ENCODE results near the gene ADRA2B. TPM values are rescaled to one million over a fixed set of nuclear protein-coding genes. Genes with fewer than 3 reads are reported as not detected.
"Not testable (repeated sequence)": the region's sequence is repeated elsewhere in the genome, so short reads cannot be mapped to it uniquely, and the experiment has no call there.

Gene ADRA2B
- 1 to 10 TPM; 1.3 to 4.9 (median 2.1) TPM for total RNA-seq

DNA sequence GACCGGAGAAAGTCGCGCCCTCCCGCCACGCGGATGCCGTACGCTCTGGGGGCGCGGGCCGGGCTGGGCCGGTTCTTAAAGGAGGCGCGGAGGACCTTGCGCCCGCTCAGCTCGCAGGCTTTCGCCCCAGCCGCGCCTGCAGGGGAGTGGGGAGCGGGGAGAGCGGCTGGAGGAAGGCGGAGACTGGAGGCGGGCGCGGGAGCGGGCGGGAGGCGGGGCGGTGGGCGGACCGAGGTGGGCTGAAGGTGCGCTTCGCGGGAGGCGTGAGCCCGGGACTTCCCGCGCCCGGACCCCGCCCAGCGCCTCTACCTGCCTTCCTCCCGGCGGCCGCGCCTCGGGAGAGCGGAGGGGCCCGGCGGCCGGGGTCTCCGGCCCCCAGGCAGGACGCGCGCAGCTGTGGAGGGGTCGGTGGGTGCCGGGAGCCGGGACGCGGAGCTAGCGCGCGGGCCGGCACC lies at the start of gene ADRA2B:
ADRA2B (minus strand) TSS at position 148 of the 455 bp plus-strand sequence. CDS start 422 bp downstream, outside the sequence.
- peak within 1 kb of the TSS; percentile 20 to 59 for H3K4me3 ChIP-seq
- no peaks in the 10 kb centered on the region for H3K9me3 ChIP-seq
- H3K27me3 ChIP-seq: peaks cover 78% of the 10 kb centered on the region
- peak within 1 kb of the TSS in 3 of 4 donors; percentile 12 to 73 (median 18) for H3K27ac ChIP-seq
- peak; percentile 49 for ATAC-seq
- WGBS, 2 donors (ENCODE audit: low coverage in 1 of 2): no CpG with 5 or more reads among the region's 64 CpGs
- peak in 1 of 2 donors; percentile 20 for TF ChIP-seq POLR2A (IDR thresholded peaks at IDR 0.05)
- no peak for TF ChIP-seq CTCF (IDR thresholded peaks at IDR 0.05)
- peaks cover 0 to 21% (median 10%) of the 10 kb centered on the region in 3 donors for H3K4me1 ChIP-seq
- no peaks in the 10 kb centered on the region for H3K36me3 ChIP-seq

DNA sequence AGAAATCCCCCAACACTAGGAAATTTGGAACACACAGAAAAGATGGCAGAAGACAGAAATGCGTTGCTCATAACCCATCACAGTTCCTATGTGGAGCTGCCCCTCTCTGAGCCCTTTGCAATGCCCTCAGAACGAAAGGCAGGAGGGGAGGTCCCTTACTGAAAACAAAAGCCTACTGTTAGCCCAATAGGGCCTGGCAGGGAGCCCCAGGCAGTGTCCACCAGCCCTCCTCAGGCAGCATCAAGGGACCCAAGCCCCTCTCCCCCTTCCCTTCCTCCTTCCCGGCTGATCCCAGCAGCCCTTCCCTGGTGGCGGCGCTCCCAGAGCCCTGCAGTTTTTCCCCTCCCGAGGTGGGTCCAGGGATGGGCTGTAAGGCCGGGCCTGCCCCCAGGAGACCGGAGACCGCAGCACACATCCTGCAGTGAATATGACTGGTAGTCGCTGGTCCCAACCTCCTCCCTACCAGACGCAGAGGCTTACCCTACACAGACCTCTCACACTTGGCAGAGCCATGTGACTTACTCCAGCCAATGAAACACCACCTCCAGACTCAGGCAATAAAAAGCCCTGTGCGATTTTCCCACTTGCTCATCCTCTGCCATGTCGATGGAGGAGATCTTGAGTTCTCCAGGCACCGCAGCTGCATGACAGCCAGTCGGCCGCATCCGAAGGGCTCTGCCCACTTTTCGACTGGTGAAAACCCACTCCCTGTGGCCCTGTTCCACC lies 48.3 kb upstream of the ADRA2B start:
- Histone ChIP-seq H3K4me3 (no peak overlapping the region), H3K9me3 (no peaks in the 10 kb centered on the region), H3K36me3 (no peaks in the 10 kb centered on the region), H3K27me3 (peaks cover 14% of the 10 kb centered on the region), H3K27ac (no peak overlapping the region), H3K4me1 (no peaks in the 10 kb centered on the region)
- TF ChIP-seq CTCF (IDR thresholded peaks at IDR 0.05) (no peak), EP300 (IDR thresholded peaks at IDR 0.05) (no peak), POLR2AphosphoS5 (IDR thresholded peaks at IDR 0.05) (no peak), POLR2A (IDR thresholded peaks at IDR 0.05) (no peak)
- ATAC-seq: no peak
- WGBS, 2 donors (ENCODE audit: low coverage in 1 of 2): 57 to 100% methylated on average over 1 to 11 of the region's 18 CpGs

- TF ChIP-seq CTCF (IDR thresholded peaks at IDR 0.05): no peak
- TF ChIP-seq POLR2AphosphoS5 (IDR thresholded peaks at IDR 0.05): no peak
- no peak for TF ChIP-seq POLR2A (IDR thresholded peaks at IDR 0.05)
- no peak for TF ChIP-seq EP300 (IDR thresholded peaks at IDR 0.05)
- peaks cover 14% of the 10 kb centered on the region for H3K27me3 ChIP-seq
- no peaks in the 10 kb centered on the region for H3K36me3 ChIP-seq
- WGBS, 2 donors (ENCODE audit: low coverage in 1 of 2): 33 to 50% methylated on average over 2 to 3 of the region's 13 CpGs
- H3K4me3 ChIP-seq: no peak overlapping the region
- ATAC-seq: no peak
- H3K4me1 ChIP-seq: no peaks in the 10 kb centered on the region
- no peaks in the 10 kb centered on the region for H3K9me3 ChIP-seq
- H3K27ac ChIP-seq: no peak overlapping the region
Observed at GRCh38 chr2:96163768-96164429, 47.5 kb upstream of the ADRA2B start.

DNA sequence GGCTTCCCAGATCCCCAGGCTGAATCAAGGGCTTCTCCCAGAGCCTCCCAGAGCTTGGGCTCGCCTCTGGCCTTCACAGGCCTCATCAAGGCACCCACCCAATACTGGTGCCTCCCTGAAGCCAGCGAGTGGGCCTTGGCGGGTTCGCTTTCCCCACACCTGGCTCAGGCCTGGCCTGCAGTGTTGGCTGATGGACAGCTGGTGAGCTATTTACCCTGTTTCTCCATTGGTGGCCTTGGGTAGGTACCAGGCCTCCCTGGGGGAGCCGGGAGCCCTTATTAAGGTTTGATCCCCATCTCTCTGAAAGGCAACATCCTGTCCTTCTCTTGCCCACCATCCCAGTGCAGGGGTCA lies 47.0 kb upstream of the ADRA2B start:
- peaks cover 14% of the 10 kb centered on the region for H3K27me3 ChIP-seq
- 50% methylated on average over 1 of the region's 5 CpGs; no CpG with 5 or more reads in 1 of the 2 donors for WGBS, 2 donors (ENCODE audit: low coverage in 1 of 2)
- ATAC-seq: no peak
- no peak overlapping the region for H3K27ac ChIP-seq
- H3K4me3 ChIP-seq: no peak overlapping the region
- TF ChIP-seq POLR2A (IDR thresholded peaks at IDR 0.05): no peak
- TF ChIP-seq CTCF (IDR thresholded peaks at IDR 0.05): no peak
- no peak for TF ChIP-seq EP300 (IDR thresholded peaks at IDR 0.05)
- TF ChIP-seq POLR2AphosphoS5 (IDR thresholded peaks at IDR 0.05): no peak
- H3K4me1 ChIP-seq: no peaks in the 10 kb centered on the region
- no peaks in the 10 kb centered on the region for H3K9me3 ChIP-seq
- no peaks in the 10 kb centered on the region for H3K36me3 ChIP-seq

DNA sequence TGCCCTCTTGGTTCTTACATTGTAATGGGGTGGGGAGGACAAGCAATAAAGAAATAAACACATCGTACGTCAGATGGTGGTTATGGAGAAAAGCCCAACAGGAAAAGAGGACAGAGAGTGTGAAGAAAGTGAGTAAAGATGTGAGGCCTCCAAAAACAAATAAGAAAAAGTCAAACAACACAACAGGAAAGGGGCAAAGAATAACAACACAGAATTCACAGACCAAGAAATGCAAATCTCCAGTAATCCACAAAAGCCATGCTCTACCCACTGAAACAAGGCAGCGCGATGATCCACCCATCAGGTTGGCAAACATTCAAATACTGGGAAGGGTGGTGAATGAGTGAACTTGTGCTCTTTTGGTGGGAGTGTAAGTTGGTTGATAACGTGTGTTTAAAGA lies 45.5 kb upstream of the ADRA2B start:
- no peak for TF ChIP-seq EP300 (IDR thresholded peaks at IDR 0.05)
- TF ChIP-seq POLR2A (IDR thresholded peaks at IDR 0.05): no peak
- TF ChIP-seq POLR2AphosphoS5 (IDR thresholded peaks at IDR 0.05): no peak
- TF ChIP-seq CTCF (IDR thresholded peaks at IDR 0.05): no peak
- Histone ChIP-seq H3K4me3 (no peak overlapping the region), H3K27ac (no peak overlapping the region), H3K9me3 (no peaks in the 10 kb centered on the region), H3K4me1 (no peaks in the 10 kb centered on the region), H3K36me3 (no peaks in the 10 kb centered on the region), H3K27me3 (peaks cover 19% of the 10 kb centered on the region)
- ATAC-seq: no peak
- 25 to 49% methylated on average over 5 of the region's 5 CpGs for WGBS, 2 donors (ENCODE audit: low coverage in 1 of 2)

DNA sequence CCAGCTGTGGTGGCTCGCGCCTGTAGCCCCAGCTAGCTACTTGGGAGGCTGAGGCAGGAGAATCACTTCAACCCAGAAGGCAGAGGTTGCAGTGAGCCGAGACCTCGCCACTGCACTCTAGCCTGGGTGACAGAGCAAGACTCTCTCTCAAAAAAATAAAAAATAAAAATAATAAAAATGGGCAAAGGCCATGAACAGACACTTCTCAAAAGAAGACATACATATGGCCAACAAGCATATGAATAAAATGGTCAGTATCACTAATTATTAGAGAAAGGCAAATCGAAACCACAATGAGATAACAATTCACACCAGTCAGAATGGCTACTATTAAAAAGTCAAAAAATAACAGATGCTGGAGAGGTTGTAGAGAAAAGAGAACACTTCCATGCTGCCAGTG lies 44.0 kb upstream of the ADRA2B start:
- 96 to 100% methylated on average over 3 of the region's 5 CpGs for WGBS, 2 donors (ENCODE audit: low coverage in 1 of 2)
- not testable (repeated sequence) for ATAC-seq, H3K27ac ChIP-seq, H3K36me3 ChIP-seq, H3K9me3 ChIP-seq, H3K4me1 ChIP-seq, H3K4me3 ChIP-seq
- H3K27me3 ChIP-seq: peaks cover 24% of the 10 kb centered on the region

Measured in gastroesophageal sphincter (tissue), 4 donors.